Spleen (tissue), 7 donors: ENCODE results near the gene C2CD2L.

Experiments used
- CTCF ChIP-seq, 11 experiments: fragments of 200-600 bp in 7 of 11; fragments of 450-650 bp in 4 of 11; sonication (generic) in 4 of 11; IDR thresholded peaks in 8 of 11; conservative IDR thresholded peaks in 3 of 11; 1 replicate in 7 of 11; 2 replicates in 4 of 11; pipeline versions ENCODE4 v1.4.0 to v1.8.0; 2016 to 2021; ENCODE audit warnings: antibody characterized with exemption in 11 of 11, inconsistent platforms in 4 of 11, mild to moderate bottlenecking in 1 of 11
- POLR2A ChIP-seq, 3 donors: fragments of 450-650 bp; IDR thresholded peaks; one replicate each; pipeline ENCODE4 v1.5.1; 2017; ENCODE audit warnings: antibody characterized with exemption in 3 of 3, mild to moderate bottlenecking in 1 of 3
- POLR2AphosphoS5 ChIP-seq, 3 donors: sonication (generic); formaldehyde crosslinking; IDR thresholded peaks; one replicate each; pipeline ENCODE4 v1.5.1; 2017; ENCODE audit warnings: antibody characterized with exemption in 3 of 3
- donor health status: DM: no; HTN: no; CAD: no; lungs with moderate emphysema.
- donor health status: DM: no; HTN: no; CAD: no.
- donor health status: DM: no; HTN: no; CAD: no.

- TF ChIP-seq POLR2A (IDR thresholded peaks at IDR 0.05) (no peak), CTCF (IDR thresholded peaks at IDR 0.05 in 8 of 11, conservative IDR thresholded peaks at IDR 0.05 in 3 of 11) (no peak), POLR2AphosphoS5 (IDR thresholded peaks at IDR 0.05) (no peak)
These were observed 14.9 kb upstream of the C2CD2L start for GRCh38 chr11:119091966-119092879.
